Activated T-helper 9 cell treated with anti-CD3 and anti-CD28 coated beads, Interleukin-2, amount 50 U/mL, for 16 hours (primary cell): Measurements from ENCODE around the gene FLT1.

Experiments
- DNase-seq: peaks from one replicate; pipeline ENCODE4 v3.0.0-alpha.2; 2020; ENCODE audit warnings: low read depth

FLT1 gene

DNA sequence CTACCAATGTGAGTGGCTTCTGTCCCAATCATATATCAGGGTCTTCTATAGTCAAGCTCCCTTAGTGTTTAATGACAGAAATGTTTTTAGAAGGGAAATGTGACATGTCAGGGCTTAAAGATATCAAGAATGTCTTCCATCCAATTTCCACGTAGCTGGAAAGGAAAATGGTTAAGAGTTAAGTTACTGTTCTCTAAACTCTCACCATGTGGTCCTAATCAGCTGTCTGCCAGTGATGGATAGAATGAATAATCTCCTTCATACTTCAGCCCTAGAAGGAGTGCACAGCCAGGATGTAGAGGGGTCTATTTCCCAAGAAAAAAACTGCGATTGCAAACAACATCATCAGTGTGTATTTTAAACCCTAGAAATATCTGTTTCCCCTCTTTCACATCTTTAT is 36.3 kb downstream of the FLT1 start:
- DNase-seq = no peak

GRCh38 chr13:28458051-28458450 is 36.9 kb downstream of the FLT1 start:
- DNase-seq = no peak

DNA sequence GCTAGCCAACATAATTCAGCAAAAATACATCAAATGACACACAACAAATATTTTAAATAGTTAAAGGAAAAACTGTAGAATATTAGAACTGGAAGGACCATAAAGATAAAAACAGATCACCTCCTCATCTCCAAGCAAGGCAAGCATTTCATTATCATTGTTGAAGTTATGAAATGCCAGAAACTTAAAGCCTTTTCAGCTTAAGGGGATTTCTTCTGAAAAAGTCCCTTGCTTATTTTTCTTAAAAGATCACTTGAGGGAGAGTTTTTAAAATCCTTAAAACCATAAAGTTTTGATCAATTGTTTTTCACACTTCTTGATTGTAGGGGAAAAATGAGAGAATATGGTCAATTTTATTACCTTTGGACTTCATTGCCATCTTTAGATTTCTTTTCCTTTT is 37.4 kb downstream of the FLT1 start:
- no peak for DNase-seq

DNA sequence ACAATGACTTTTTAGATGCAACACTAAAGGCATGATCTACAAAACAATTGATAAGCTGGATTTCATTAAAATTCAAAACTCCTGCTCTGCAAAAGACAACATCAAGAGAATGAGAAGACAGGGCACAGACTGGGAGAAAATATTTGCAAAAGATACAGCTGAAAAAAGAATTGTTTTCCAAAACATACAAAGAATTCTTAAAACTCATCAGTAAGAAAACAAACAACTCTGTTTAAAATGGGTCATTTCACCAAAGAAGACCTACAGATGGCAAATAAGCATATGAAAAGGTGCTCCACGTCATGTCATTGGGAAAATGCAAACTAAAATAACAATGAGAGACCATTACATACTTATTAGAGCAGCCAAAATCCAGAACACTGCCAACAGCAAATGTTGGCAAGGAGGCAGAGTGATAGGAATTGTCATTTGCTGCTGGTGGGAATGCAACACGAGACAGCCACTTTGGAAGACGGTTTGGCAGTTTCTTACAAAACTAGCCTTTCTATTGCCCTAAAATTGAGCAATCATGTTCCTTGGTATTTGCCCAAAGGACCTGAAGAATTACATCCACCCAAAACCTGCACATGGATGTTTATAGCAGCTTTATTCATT is 39.2 kb downstream of the FLT1 start:
- no peak for DNase-seq

DNA sequence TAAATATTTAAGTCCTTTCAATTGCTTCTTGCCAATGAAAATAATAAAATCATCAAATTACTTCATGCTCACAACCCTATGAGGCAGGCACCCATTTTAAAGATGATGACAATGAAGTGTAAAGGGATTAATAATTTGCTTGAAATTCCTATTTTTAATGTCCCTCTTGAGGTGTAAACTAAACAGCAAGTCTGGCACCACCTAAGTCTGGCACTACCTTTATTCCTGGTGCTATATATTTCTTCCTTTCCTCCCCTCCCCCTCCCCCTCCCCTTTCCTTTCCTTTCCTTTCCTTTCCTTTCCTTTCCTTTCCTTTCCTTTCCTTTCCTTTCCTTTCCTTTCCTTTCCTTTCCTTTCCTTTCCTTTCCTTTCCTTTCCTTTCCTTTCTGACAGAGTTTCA is 42.2 kb downstream of the FLT1 start:
- no peak for DNase-seq

DNA sequence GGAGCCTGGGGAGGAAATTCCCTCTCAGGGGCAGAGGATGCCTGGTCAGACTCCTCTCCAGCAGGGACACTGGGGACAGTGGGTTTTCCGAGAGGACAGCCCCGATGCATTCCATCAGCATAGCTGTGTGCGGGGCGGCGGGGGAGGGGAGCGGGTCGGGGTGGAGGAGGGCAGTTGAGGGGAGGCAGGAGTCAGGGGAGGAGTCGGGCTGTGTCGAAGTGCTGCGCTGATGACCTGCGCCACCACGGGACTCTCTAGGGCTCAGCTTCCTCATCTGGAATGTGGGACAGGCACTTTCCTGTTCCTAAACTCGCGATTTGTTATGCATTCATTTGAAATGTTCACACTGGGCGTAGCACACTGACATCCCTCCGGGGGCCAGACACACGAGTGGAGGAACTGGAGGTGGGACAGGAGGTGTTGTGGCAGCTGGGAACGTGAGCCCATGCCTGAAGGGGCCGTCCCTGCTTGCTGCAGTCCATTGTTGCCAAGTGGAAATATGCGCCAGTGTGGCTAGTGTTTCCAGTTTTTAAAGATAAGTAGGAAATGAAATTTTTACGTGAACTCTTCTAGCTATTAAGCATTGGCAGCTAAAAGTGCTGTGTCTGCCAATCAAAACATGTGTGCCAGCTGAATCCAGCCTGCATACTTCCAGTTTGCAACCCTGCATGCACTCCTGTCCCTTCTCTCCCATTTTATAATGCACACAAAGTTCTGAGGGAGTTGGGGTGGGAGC is 43.3 kb downstream of the FLT1 start:
- no peak for DNase-seq

DNA sequence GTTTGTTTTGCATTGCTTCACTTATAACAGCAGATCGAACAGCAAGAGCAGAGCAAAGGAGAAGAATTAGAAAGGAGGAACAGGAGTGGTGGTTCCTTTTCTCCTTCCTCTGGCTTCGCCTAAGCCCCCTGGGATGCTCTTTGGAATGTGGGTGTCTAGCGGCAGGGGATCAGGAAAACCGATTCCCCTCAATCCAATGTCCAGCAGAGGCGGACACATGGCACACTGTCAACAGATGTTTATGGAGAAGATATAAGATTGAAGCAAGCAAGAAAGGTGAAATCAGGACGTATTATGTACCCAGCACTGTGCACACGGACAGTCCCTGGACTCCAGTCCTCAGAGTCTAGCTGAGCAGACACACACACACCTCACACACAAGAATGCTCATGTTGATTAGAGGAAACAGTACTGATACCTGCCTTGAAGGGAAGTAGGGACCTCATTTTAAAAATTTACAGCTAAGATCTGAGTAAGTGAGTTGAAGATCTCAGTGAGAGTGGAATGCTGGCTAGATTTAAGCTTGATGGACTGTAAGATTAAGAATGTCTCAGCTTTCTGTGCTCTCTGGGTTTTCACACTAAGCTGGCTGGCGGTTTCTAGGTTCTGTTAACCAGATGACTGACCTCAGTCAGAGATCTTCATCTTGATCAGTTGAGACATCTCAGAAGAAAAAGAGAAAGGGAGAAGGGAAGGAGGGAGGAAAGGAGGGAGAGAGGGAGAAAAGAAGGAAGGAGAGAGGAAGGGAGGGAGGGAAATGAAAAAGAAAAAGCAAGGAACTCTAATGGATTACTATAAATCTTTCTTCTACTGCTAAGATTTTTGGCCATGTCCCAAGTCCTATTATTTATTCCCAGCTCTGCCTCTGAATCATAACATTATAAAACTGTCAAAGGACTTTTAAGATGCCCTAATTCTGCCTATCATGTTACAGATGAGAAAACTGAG is 44.8 kb downstream of the FLT1 start:
- DNase-seq = no peak

GRCh38 chr13:28448651-28449358 is 46.1 kb downstream of the FLT1 start:
- no peak for DNase-seq

DNA sequence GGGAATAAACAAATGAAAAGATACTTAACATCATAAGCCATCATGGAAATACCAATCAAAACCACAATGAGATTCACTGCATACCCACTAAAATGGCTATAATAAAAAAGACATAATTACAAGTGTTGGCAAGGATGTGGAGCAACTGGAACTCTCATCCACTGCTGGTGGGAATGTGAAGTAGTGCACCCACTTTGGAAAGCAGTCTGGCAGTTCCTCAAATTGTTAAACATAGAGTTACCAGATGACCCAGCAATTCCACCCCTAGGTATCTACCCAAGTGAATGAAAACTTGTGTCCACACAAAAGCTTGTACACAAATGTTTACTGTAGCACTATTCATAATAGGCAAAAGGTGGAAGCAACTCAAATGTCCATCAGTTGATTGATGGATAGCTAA is 46.9 kb downstream of the FLT1 start:
- no peak for DNase-seq

GRCh38 chr13:28447206-28447605 is 47.7 kb downstream of the FLT1 start:
- DNase-seq = no peak

- DNase-seq = no peak
These were observed 52.1 kb downstream of the FLT1 start for GRCh38 chr13:28442839-28443238.

DNA sequence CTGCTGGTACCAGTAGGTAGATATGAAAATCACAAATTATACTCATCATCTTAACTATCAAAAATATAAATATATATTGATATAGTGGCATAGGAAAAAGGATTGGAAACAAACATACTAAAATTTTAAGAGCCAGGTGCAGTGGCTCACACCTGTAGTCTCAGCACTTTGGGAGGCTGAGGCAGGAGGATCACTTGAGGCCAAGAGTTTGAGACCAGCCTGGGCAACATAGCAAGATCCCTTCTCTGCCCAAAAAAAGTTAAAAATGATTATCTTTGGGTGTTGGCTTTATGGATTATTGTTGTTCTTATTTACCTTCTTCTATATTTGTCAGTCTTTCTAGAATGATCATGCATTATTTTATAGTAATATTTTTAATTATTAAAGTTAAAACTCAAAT is 53.4 kb downstream of the FLT1 start:
- no peak for DNase-seq

DNA sequence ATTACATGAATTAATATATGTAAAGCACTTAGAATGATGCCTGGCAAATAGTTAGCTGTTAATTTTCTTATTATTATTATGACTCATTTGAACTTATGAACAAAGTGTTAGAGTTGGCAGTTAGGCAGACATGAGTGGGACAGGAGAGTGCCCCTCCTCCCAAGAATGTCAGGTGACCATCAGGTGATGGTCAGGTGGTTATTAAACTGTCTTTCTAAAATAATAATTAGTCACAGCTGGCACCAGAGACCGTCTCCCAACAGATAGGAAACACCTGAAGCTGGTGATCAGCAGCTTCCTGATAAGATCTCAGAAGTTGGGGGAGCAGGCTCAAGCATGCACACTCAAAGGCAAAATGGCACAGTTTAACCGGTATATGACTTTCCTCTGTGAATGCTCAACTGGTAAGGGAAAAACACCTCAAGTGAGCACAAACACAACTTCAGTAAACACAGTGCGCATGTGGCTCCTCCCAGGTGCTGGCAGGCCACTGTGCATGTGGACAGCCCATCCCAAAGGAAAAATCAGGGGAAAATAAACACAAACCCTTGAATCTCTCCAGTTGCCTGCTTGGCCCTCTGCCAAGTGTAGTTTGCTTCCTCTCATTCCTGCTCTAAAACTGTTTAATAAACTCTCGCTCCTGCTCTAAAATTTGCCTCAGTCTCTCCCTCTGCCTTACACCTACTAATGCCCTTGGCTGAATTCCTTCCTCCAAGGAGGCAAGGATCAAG is 54.0 kb downstream of the FLT1 start:
- no peak for DNase-seq

DNA sequence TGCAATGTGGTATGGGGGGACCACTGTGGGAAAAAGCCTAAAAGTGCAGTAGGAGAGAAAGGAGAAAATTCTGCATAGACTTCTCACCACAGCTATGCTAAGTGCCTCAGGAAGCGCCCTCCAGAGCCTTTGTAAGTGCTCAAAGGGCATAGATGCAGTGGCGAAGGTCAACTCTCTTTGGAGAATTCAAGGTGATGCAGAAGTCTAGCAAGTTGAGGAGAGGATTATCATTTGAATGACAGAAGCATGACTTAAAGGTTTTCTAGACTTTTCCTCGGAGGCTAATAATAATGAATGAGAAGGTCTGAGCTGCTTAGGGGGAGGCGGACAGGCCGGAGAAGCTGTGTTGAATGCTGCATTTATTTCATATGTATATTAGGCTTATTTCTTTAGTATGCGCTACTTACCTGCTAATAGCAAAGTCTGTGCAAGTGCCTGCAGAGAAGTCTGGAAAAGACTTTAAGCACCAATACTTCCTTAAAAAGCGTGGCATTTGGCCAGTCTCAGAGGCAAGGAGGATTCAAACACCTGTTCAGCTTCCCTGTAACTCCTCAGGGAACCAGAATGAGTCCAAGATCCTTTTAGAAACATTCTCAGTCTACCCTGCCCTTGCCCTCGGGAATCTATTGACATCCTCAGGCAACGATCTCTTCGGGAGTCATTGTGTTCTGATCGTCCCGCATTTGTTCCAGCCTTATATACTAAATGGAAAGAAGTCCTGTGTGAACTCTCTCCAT is 56.2 kb downstream of the FLT1 start:
- no peak for DNase-seq

GRCh38 chr13:28438067-28438466 is 56.9 kb downstream of the FLT1 start:
- no peak for DNase-seq

GRCh38 chr13:28435917-28436316 is 59.0 kb downstream of the FLT1 start:
- no peak for DNase-seq

GRCh38 chr13:28434926-28435325 is 60.0 kb downstream of the FLT1 start:
- no peak for DNase-seq

GRCh38 chr13:28432816-28433560 is 61.9 kb downstream of the FLT1 start:
- no peak for DNase-seq

- DNase-seq = no peak
These were observed 65.1 kb downstream of the FLT1 start for GRCh38 chr13:28429685-28430290.

- no peak for DNase-seq
These were observed 65.8 kb downstream of the FLT1 start for GRCh38 chr13:28429096-28429495.
